HL-60 (cell line): Measurements from ENCODE around the gene TENM3.

Source experiments
- CTCF ChIP-seq: IDR thresholded peaks from one replicate; pipeline ENCODE4 v1.5.1; 2011; ENCODE audit warnings: low read length, control low read depth, inconsistent platforms; ENCODE audit not compliant: insufficient read depth
- GABPA ChIP-seq: IDR thresholded peaks from 2 replicates; pipeline ENCODE4 v1.6.1; 2012; ENCODE audit warnings: low read depth
- POLR2AphosphoS5 ChIP-seq: IDR thresholded peaks from 2 replicates; pipeline ENCODE4 v1.6.1; 2012; ENCODE audit warnings: low read depth
- SPI1 ChIP-seq: IDR thresholded peaks from 2 replicates; pipeline ENCODE4 v1.6.1; 2012; ENCODE audit warnings: low read depth, mild to moderate bottlenecking, borderline replicate concordance
- TF ChIP-seq, protein P1 (sequence below): IDR thresholded peaks from 2 replicates; pipeline ENCODE4 v1.6.1; 2012; ENCODE audit warnings: low read depth; ENCODE audit not compliant: insufficient replicate concordance

GRCh38 chr4:182491719-182492118 is 248.5 kb downstream of the TENM3 start:
- no peak for TF ChIP-seq CTCF
- TF ChIP-seq SPI1: no peak
- TF ChIP-seq, protein P1, sequence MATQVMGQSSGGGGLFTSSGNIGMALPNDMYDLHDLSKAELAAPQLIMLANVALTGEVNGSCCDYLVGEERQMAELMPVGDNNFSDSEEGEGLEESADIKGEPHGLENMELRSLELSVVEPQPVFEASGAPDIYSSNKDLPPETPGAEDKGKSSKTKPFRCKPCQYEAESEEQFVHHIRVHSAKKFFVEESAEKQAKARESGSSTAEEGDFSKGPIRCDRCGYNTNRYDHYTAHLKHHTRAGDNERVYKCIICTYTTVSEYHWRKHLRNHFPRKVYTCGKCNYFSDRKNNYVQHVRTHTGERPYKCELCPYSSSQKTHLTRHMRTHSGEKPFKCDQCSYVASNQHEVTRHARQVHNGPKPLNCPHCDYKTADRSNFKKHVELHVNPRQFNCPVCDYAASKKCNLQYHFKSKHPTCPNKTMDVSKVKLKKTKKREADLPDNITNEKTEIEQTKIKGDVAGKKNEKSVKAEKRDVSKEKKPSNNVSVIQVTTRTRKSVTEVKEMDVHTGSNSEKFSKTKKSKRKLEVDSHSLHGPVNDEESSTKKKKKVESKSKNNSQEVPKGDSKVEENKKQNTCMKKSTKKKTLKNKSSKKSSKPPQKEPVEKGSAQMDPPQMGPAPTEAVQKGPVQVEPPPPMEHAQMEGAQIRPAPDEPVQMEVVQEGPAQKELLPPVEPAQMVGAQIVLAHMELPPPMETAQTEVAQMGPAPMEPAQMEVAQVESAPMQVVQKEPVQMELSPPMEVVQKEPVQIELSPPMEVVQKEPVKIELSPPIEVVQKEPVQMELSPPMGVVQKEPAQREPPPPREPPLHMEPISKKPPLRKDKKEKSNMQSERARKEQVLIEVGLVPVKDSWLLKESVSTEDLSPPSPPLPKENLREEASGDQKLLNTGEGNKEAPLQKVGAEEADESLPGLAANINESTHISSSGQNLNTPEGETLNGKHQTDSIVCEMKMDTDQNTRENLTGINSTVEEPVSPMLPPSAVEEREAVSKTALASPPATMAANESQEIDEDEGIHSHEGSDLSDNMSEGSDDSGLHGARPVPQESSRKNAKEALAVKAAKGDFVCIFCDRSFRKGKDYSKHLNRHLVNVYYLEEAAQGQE: no peak
- TF ChIP-seq POLR2AphosphoS5: no peak
- TF ChIP-seq GABPA: no peak
